Ascending aorta (tissue), 2 donors: Measurements from ENCODE around the gene CEBPG. TPM values are rescaled to one million over a fixed set of nuclear protein-coding genes. Genes with fewer than 3 reads are reported as not detected.

Experiments
- DNase-seq, 2 donors: peaks; one replicate each; pipeline ENCODE4 v3.0.0-alpha.2; 2019; ENCODE audit warnings: low spot score in 2 of 2
- H3K27ac ChIP-seq, 2 donors: fragments of 200-600 bp; sonication (generic); one replicate each; pipeline ENCODE4 v1.5.1; 2016 to 2017; ENCODE audit warnings: mild to moderate bottlenecking in 1 of 2
- H3K27me3 ChIP-seq: fragments of 200-600 bp; sonication (generic); one replicate; pipeline ENCODE4 v1.5.1; 2017
- H3K36me3 ChIP-seq, 2 donors: fragments of 200-600 bp; sonication (generic); one replicate each; pipeline ENCODE4 v1.5.1; 2016
- H3K4me1 ChIP-seq, 2 donors: fragments of 200-600 bp; sonication (generic); one replicate each; pipeline ENCODE4 v1.5.1; 2016 to 2017; ENCODE audit warnings: mild to moderate bottlenecking in 1 of 2
- H3K4me3 ChIP-seq, 2 donors: fragments of 200-600 bp; sonication (generic); one replicate each; pipeline ENCODE4 v1.5.1; 2016 to 2017; ENCODE audit warnings: mild to moderate bottlenecking in 1 of 2
- H3K9me3 ChIP-seq, 2 donors: fragments of 200-600 bp; sonication (generic); one replicate each; pipeline ENCODE4 v1.5.1; 2016
- intact Hi-C: fragments of 100-400 bp; cut with DNase I; formaldehyde crosslinking; loops from one replicate; pipeline ENCODE4 v1.15.1; 2023
- total RNA-seq: library from RNA; depleted of rRNA; stranded (reverse); fragments of >200 nt; gene quantifications from one replicate; pipeline ENCODE4 v1.1.0, GENCODE V29; 2016
- TF ChIP-seq, protein P1 (sequence below), 3 experiments: fragments of 200-600 bp in 2 of 3; fragments of 450-650 bp in 1 of 3; sonication (generic) in 2 of 3; IDR thresholded peaks; one replicate each; pipeline ENCODE4 v1.5.1; 2016 to 2019; ENCODE audit warnings: antibody characterized with exemption in 3 of 3, mild to moderate bottlenecking in 1 of 3, moderate library complexity in 1 of 3

CEBPG gene
- total RNA-seq, 1 donor from 2014 or later: 21.9 TPM

DNA sequence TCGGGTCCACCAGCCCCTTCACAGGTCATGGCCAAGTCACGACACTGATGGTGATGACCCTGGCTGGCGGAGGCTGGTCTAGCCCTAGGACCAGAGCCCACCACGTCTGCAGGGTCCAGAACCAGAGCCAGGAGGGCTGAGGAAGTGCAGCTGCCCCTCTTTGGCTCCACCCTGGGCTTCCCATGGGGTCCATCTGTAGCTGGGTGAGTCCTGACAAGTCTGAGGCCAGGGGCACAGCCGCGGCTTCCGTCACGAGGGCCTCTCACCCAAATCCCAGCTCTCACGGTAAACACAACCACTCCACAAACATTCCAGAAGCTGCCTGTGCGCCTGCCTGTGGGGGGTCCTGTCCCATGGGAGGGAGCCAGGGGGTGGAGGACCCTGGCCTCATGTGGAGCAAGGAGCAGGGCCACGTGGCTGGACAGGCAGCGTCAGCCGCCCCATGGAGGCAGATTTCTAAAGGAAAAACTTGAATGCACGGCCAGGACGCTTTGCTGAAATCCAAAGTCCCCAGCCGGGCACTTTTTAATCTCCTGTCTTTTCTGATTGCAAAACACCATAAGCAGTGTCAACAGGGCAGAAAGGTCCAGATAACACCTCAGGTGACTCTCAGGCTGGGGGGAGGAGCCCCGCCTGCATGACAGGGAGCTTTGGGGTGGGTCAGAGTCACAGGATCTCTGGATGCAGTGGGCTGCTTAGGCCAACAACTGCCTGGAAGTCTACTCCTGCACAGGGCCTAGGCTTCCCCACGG is 29.9 kb downstream of the CEBPG start:
- H3K36me3 ChIP-seq: no peaks in the 10 kb centered on the region
- intact Hi-C loops: loop anchor here (10.0 kb wide), 1 partner anchor 259 kb away; no protein-coding TSS in a partner anchor
- no peak for DNase-seq

DNA sequence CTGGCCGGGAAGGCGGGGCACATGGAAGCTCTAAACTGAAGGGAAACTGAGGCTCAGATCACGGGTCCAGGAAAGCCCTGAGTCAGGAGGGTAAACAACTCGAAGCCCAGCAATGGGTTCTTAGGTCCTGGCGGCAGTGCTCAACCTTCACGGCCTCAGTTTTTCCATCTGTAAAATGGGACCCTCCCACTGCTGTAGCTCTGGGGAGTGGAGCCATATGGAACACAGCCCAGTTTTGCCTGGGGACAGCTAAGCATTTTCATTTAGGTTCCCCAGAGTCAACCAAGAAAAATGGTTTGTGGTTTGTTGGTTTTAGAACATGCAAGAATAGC is 30.4 kb downstream of the CEBPG start:
- H3K4me3 ChIP-seq: no peak overlapping the region
- H3K4me1 ChIP-seq: no peaks in the 10 kb centered on the region
- DNase-seq: no peak
- H3K27ac ChIP-seq: no peak overlapping the region
- intact Hi-C loops: loop anchor here (10.0 kb wide), 1 partner anchor 259 kb away; no protein-coding TSS in a partner anchor
- no peaks in the 10 kb centered on the region for H3K36me3 ChIP-seq
- no peaks in the 10 kb centered on the region for H3K27me3 ChIP-seq
- TF ChIP-seq, protein P1, sequence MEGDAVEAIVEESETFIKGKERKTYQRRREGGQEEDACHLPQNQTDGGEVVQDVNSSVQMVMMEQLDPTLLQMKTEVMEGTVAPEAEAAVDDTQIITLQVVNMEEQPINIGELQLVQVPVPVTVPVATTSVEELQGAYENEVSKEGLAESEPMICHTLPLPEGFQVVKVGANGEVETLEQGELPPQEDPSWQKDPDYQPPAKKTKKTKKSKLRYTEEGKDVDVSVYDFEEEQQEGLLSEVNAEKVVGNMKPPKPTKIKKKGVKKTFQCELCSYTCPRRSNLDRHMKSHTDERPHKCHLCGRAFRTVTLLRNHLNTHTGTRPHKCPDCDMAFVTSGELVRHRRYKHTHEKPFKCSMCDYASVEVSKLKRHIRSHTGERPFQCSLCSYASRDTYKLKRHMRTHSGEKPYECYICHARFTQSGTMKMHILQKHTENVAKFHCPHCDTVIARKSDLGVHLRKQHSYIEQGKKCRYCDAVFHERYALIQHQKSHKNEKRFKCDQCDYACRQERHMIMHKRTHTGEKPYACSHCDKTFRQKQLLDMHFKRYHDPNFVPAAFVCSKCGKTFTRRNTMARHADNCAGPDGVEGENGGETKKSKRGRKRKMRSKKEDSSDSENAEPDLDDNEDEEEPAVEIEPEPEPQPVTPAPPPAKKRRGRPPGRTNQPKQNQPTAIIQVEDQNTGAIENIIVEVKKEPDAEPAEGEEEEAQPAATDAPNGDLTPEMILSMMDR (IDR thresholded peaks at IDR 0.05): no peak
- H3K9me3 ChIP-seq: no peaks in the 10 kb centered on the region

More for the DNA sequence above, 29.9 kb downstream of the CEBPG start:
- Histone ChIP-seq H3K9me3 (no peaks in the 10 kb centered on the region), H3K27me3 (no peaks in the 10 kb centered on the region), H3K4me1 (no peaks in the 10 kb centered on the region), H3K27ac (no peak overlapping the region), H3K4me3 (no peak overlapping the region)
- TF ChIP-seq, protein P1 (IDR thresholded peaks at IDR 0.05): no peak

DNA sequence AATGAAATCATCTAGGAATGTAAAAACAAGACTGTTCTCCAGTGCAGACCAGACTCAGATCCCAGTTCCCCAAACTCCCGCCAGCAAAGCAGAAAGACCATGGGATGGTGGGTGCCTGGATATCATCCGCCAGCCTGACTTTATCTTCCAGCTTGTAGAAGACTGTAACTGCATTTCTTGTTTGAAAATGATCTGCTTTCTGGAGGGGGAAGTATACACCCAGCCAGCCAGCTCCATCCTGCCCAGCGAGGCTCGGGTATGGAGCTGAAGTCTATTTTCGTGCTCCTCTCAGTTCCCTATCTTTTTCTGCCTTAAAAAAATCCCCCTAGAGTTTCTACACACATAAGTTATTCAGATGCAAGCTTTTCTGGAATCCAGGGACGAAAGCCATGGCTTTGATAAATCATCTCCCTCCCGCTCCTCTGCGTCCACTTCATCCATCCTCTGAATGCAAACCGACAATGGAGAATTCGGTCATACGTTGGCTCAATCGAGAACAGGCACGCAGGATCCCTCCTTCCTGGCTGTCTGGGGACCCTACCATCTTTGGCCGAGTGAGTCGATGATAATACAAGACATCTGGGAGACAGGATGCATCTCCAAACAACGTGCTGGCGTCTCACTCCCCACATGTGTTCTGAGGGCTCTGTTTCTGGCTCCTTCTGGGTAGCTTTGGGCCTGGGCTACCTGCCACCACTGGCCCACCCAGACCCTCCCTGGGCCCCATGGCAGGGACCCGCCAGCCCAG is 31.2 kb downstream of the CEBPG start:
- no peaks in the 10 kb centered on the region for H3K36me3 ChIP-seq
- no peaks in the 10 kb centered on the region for H3K4me1 ChIP-seq
- no peak for DNase-seq
- no peaks in the 10 kb centered on the region for H3K9me3 ChIP-seq
- H3K27me3 ChIP-seq: no peaks in the 10 kb centered on the region
- intact Hi-C loops: loop anchor here (10.0 kb wide), 1 partner anchor 260 kb away; no protein-coding TSS in a partner anchor
- TF ChIP-seq, protein P1 (IDR thresholded peaks at IDR 0.05): no peak
- no peak overlapping the region for H3K27ac ChIP-seq
- no peak overlapping the region for H3K4me3 ChIP-seq

DNA sequence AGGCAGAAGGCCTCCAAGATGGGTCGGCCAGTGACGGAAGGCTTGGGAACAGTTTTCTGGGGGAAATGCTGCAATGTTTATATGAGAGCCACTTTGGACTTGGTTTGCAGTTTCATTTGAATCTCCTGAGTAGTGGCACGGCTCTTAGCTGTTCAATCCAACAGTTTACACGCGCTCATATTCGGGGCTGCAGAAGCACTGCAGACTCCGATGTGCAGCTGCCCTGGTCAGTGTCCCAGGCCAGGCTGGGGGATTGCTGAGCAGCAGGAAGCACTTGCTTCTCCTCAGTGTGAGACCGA is 31.7 kb downstream of the CEBPG start:
- DNase-seq: no peak
- Histone ChIP-seq H3K27me3 (no peaks in the 10 kb centered on the region), H3K4me3 (no peak overlapping the region), H3K27ac (no peak overlapping the region), H3K9me3 (no peaks in the 10 kb centered on the region), H3K36me3 (peaks cover 0 to 4% of the 10 kb centered on the region in 2 donors), H3K4me1 (no peaks in the 10 kb centered on the region)
- TF ChIP-seq, protein P1 (IDR thresholded peaks at IDR 0.05): no peak
- intact Hi-C loops: loop anchor here (10.0 kb wide), 1 partner anchor 260 kb away; no protein-coding TSS in a partner anchor

DNA sequence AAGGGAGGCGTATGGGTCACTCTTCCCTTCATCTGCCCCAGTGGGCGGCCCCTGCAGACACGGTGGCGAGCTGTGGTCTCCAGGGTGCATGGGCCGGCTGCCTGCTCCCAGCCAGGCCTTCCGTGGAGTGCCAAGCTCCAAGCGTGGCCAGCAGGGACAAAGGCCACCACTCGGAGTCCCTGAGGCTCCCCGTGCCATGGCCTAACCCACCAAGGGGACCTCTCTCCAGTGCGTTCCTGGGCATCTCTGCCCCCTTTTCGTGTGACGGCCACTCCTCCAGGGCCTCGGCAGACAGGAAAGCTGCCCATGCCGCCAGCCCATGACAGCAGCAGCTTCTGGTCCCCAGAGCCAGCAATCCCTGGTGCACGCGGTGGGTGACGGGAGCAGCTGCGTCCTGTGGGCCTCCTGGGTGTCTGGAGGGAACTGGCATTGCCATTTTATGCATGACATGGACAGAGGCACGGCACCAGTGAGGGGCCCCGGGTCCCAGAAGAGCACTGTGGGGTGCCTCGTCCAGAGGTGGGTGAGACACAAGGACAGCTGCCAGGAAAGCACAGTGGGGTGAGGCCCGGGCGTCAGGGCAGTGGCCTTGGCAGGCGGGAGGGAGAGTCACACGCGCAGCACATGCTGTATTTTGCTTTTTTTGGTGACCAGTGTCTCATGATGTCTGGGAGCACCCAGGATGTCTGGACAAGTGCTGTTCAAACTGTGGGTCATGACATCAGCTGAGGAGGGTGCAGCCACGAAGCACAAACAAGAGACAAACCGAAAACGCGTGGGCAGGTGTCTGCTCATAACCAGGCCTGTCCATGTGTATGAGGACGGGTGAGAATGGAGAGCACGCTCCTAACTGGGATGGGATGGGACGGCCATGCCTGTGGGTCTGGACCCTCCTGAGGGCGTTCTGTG is 32.3 kb downstream of the CEBPG start:
- DNase-seq: no peak
- H3K36me3 ChIP-seq: peaks cover 0 to 8% of the 10 kb centered on the region in 2 donors
- no peaks in the 10 kb centered on the region for H3K9me3 ChIP-seq
- no peaks in the 10 kb centered on the region for H3K4me1 ChIP-seq
- TF ChIP-seq, protein P1 (IDR thresholded peaks at IDR 0.05): no peak
- no peak overlapping the region for H3K4me3 ChIP-seq
- intact Hi-C loops: loop anchor here (10.0 kb wide), 1 partner anchor 261 kb away; no protein-coding TSS in a partner anchor
- no peak overlapping the region for H3K27ac ChIP-seq
- no peaks in the 10 kb centered on the region for H3K27me3 ChIP-seq
